Hepatocyte (in vitro differentiated cells): ENCODE results near the gene RALGDS.

Source experiments
- CTCF ChIP-seq: fragments of 200-600 bp; sonication (generic); IDR thresholded peaks from 2 replicates; pipeline ENCODE4 v1.5.1; 2016; ENCODE audit warnings: antibody characterized with exemption, mild to moderate bottlenecking; ENCODE audit not compliant: poor library complexity
- EZH2 ChIP-seq: fragments of 200-600 bp; sonication (generic); IDR thresholded peaks from 2 replicates; pipeline ENCODE4 v1.6.1; 2016; ENCODE audit warnings: antibody characterized with exemption, mild to moderate bottlenecking, borderline replicate concordance
- EZH2phosphoT487 ChIP-seq: fragments of 200-600 bp; sonication (generic); IDR thresholded peaks from one replicate; pipeline ENCODE4 v1.6.1; 2018; ENCODE audit warnings: antibody characterized with exemption, mild to moderate bottlenecking, low read depth, moderate library complexity; ENCODE audit not compliant: unreplicated experiment, severe bottlenecking

- TF ChIP-seq CTCF, result no peak
- TF ChIP-seq EZH2phosphoT487, result no peak
- no peak for TF ChIP-seq EZH2
Observed at GRCh38 chr9:133140606-133141005, 19.6 kb upstream of the RALGDS start.
